GM12873 (cell line): ENCODE data around the gene HPS3.

Source experiments
- TF ChIP-seq, protein P1 (sequence below): IDR thresholded peaks from 2 replicates; pipeline ENCODE4 v1.5.1; 2012; ENCODE audit warnings: low read depth, mild to moderate bottlenecking, moderate library complexity, low read length, control low read depth; ENCODE audit not compliant: insufficient read depth; ENCODE audit errors: missing control alignments

HPS3 gene

DNA sequence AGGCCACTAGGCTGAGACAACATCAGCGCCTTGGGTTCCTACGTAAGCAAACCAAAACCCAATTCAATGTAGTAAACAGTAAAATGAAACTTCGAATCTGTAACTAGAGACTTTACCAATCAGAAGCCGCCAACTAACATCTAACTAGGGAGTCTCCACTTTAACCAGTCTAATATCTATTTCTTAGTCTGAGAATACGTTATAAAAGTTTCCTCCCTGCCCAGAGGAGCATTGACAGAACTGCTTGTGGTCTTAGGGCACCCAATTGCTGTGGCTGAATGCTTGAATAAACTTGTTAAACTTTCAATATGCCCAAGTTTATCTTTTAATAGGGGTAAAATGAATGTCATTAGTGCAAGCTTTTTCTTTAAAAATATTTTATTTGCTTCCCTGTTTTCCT is 87.9 kb downstream of the HPS3 start:
- TF ChIP-seq, protein P1, sequence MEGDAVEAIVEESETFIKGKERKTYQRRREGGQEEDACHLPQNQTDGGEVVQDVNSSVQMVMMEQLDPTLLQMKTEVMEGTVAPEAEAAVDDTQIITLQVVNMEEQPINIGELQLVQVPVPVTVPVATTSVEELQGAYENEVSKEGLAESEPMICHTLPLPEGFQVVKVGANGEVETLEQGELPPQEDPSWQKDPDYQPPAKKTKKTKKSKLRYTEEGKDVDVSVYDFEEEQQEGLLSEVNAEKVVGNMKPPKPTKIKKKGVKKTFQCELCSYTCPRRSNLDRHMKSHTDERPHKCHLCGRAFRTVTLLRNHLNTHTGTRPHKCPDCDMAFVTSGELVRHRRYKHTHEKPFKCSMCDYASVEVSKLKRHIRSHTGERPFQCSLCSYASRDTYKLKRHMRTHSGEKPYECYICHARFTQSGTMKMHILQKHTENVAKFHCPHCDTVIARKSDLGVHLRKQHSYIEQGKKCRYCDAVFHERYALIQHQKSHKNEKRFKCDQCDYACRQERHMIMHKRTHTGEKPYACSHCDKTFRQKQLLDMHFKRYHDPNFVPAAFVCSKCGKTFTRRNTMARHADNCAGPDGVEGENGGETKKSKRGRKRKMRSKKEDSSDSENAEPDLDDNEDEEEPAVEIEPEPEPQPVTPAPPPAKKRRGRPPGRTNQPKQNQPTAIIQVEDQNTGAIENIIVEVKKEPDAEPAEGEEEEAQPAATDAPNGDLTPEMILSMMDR = no peak

DNA sequence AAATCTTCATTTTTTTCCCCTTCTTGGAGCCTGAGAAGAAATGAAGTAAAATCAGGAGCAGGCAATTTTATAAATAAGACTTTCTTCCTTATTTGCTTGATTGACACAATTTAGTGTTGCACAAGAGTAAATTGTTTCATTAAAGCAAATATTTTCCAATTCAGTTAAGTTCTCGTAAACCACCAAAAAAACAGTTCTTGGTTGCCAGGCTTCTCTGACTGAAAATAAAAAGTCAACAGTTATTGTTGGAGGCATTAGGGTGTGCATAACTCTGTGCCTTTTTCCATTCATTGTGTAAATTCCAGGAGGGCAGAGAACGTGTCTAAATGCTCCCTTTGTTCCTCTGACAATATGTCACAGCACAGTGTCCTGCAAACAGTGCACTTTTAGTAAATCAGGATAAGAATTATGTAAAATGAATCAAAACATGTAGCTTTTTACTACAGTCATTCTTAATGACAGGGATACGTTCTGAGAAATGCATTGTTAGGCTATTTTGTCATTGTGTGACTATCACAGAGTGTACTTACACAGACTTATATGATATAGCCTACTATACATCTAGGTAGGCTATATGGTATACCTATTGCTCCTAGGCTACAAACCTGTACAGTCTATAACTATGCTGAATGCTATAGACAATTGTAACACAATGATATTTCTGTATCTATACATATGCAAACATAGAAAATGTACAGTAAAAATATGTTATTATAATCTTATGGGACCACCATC is 92.5 kb downstream of the HPS3 start, which contains the start of gene CP:
CP (minus strand) TSS at position 47 of the 735 bp plus-strand sequence; CDS start at position 10, 37 bp downstream.
- TF ChIP-seq, protein P1 = no peak
